HepG2 (cell line): ENCODE results near the gene RNASE11.

Source experiments
- ELF1 ChIP-seq: sonication (generic); formaldehyde crosslinking; IDR thresholded peaks from 2 replicates; pipeline ENCODE4 v1.4.0; 2020; ENCODE audit warnings: missing genetic modification reagents
- POLR2A ChIP-seq, 2 experiments: IDR thresholded peaks; 2 replicates each; pipeline ENCODE4 v1.6.1; 2011; ENCODE audit warnings: low read depth in 2 of 2, low read length in 2 of 2, mild to moderate bottlenecking in 1 of 2, moderate library complexity in 1 of 2; ENCODE audit not compliant: insufficient read depth in 1 of 2
- POLR2AphosphoS5 ChIP-seq: IDR thresholded peaks from 2 replicates; pipeline ENCODE4 v1.6.1; 2012; ENCODE audit warnings: low read depth, low read length
- TF ChIP-seq, protein P1 (sequence below): sonication (generic); formaldehyde crosslinking; IDR thresholded peaks from 2 replicates; pipeline ENCODE4 v1.5.0; 2020; ENCODE audit warnings: mild to moderate bottlenecking, missing genetic modification reagents, moderate library complexity
- TF ChIP-seq, protein P2 (sequence below): sonication (generic); formaldehyde crosslinking; IDR thresholded peaks from 2 replicates; pipeline ENCODE4 v1.4.0; 2020; ENCODE audit warnings: missing genetic modification reagents, borderline replicate concordance
- TF ChIP-seq, protein P3 (sequence below): IDR thresholded peaks from 2 replicates; pipeline ENCODE4 v1.6.1; 2012; ENCODE audit warnings: low read length, improper control_type of control experiment

DNA sequence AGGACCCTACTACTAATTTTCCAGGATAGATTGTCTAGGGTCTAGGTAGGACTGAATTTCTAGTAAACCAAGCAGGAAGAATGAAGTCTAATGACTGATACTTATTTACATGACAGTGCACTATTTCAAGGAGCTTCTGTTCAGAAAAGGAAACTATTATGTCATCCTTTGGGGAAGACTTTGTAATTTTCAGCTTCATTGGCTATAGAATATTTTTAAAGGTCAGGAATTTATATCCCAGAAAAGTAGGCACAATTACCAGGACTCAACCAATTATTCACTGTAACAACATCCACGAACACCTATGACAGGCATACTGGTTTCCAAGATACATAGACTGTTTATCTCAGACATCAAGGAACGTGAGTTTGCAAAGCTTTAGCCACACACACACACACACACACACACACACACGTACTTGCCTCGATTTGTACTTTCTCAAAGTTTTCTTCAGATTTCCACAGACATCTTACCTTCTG lies 30.5 kb upstream of the RNASE11 start:
- TF ChIP-seq POLR2AphosphoS5 (no peak), POLR2A (IDR thresholded peaks at IDR 0.05; ENCODE audit: insufficient read depth in 1 of 2, low read depth in 2 of 2, low read length in 2 of 2) (no peak), ELF1 (CRISPR knock-in tag) (no peak)
- TF ChIP-seq, protein P1, sequence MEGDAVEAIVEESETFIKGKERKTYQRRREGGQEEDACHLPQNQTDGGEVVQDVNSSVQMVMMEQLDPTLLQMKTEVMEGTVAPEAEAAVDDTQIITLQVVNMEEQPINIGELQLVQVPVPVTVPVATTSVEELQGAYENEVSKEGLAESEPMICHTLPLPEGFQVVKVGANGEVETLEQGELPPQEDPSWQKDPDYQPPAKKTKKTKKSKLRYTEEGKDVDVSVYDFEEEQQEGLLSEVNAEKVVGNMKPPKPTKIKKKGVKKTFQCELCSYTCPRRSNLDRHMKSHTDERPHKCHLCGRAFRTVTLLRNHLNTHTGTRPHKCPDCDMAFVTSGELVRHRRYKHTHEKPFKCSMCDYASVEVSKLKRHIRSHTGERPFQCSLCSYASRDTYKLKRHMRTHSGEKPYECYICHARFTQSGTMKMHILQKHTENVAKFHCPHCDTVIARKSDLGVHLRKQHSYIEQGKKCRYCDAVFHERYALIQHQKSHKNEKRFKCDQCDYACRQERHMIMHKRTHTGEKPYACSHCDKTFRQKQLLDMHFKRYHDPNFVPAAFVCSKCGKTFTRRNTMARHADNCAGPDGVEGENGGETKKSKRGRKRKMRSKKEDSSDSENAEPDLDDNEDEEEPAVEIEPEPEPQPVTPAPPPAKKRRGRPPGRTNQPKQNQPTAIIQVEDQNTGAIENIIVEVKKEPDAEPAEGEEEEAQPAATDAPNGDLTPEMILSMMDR = no peak
- TF ChIP-seq, protein P2, sequence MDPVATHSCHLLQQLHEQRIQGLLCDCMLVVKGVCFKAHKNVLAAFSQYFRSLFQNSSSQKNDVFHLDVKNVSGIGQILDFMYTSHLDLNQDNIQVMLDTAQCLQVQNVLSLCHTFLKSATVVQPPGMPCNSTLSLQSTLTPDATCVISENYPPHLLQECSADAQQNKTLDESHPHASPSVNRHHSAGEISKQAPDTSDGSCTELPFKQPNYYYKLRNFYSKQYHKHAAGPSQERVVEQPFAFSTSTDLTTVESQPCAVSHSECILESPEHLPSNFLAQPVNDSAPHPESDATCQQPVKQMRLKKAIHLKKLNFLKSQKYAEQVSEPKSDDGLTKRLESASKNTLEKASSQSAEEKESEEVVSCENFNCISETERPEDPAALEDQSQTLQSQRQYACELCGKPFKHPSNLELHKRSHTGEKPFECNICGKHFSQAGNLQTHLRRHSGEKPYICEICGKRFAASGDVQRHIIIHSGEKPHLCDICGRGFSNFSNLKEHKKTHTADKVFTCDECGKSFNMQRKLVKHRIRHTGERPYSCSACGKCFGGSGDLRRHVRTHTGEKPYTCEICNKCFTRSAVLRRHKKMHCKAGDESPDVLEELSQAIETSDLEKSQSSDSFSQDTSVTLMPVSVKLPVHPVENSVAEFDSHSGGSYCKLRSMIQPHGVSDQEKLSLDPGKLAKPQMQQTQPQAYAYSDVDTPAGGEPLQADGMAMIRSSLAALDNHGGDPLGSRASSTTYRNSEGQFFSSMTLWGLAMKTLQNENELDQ (CRISPR knock-in tag) = no peak
- TF ChIP-seq, protein P3, sequence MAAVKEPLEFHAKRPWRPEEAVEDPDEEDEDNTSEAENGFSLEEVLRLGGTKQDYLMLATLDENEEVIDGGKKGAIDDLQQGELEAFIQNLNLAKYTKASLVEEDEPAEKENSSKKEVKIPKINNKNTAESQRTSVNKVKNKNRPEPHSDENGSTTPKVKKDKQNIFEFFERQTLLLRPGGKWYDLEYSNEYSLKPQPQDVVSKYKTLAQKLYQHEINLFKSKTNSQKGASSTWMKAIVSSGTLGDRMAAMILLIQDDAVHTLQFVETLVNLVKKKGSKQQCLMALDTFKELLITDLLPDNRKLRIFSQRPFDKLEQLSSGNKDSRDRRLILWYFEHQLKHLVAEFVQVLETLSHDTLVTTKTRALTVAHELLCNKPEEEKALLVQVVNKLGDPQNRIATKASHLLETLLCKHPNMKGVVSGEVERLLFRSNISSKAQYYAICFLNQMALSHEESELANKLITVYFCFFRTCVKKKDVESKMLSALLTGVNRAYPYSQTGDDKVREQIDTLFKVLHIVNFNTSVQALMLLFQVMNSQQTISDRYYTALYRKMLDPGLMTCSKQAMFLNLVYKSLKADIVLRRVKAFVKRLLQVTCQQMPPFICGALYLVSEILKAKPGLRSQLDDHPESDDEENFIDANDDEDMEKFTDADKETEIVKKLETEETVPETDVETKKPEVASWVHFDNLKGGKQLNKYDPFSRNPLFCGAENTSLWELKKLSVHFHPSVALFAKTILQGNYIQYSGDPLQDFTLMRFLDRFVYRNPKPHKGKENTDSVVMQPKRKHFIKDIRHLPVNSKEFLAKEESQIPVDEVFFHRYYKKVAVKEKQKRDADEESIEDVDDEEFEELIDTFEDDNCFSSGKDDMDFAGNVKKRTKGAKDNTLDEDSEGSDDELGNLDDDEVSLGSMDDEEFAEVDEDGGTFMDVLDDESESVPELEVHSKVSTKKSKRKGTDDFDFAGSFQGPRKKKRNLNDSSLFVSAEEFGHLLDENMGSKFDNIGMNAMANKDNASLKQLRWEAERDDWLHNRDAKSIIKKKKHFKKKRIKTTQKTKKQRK = no peak
